PC-9 (cell line): ENCODE results near the gene CECR2. TPM values are rescaled to one million over a fixed set of nuclear protein-coding genes. Genes with fewer than 3 reads are reported as not detected.

Experiments used
- BruUV-seq: library from RNA; stranded (reverse); fragments of 400-500 nt; replicated peaks from 2 replicates; lab custom pipeline; 2021; lab: Mats Ljungman, UMichigan
- CTCF ChIA-PET: fragments of 300-600 bp; sonication (Branson Sonifier 250); formaldehyde crosslinking; loops from one replicate; lab custom pipeline; 2022; ENCODE audit warnings: antibody characterized with exemption; lab: Charles Lee
- POLR2A ChIA-PET: fragments of 300-600 bp; sonication (Branson Sonifier 250); formaldehyde crosslinking; loops from one replicate; lab custom pipeline; 2022; ENCODE audit warnings: antibody characterized with exemption; ENCODE audit not compliant: unreplicated experiment; lab: Charles Lee
- DNase-seq, 2 experiments: peaks; one replicate each; pipeline versions ENCODE4 v3.0.0 to v3.0.0-alpha.2; 2015 to 2022; ENCODE audit warnings: mixed read lengths in 1 of 2
- H2AFZ ChIP-seq: fragments of 200-600 bp; sonication (generic); 2 replicates; pipeline ENCODE4 v1.8.1; 2017; ENCODE audit warnings: antibody characterized with exemption
- H3F3A ChIP-seq: fragments of 200-600 bp; sonication (generic); 2 replicates; pipeline ENCODE4 v1.8.1; 2017; ENCODE audit warnings: antibody characterized with exemption, mild to moderate bottlenecking, low read depth; ENCODE audit not compliant: insufficient read depth
- H3K27ac ChIP-seq: fragments of 200-600 bp; sonication (generic); 2 replicates; pipeline ENCODE4 v1.6.1; 2016; ENCODE audit warnings: mixed run types
- H3K27me3 ChIP-seq: fragments of 200-600 bp; sonication (generic); 2 replicates; pipeline ENCODE4 v1.6.1; 2016; ENCODE audit warnings: low read depth, mixed run types; ENCODE audit not compliant: insufficient read depth
- H3K36me3 ChIP-seq: fragments of 200-600 bp; sonication (generic); 2 replicates; pipeline ENCODE4 v1.6.1; 2016; ENCODE audit warnings: low read depth, mixed run types
- H3K4me1 ChIP-seq: fragments of 200-600 bp; sonication (generic); replicated peaks from 2 replicates; pipeline ENCODE4 v1.6.1; 2016; ENCODE audit warnings: mixed run types; ENCODE audit not compliant: insufficient read depth
- H3K4me2 ChIP-seq: fragments of 200-600 bp; sonication (generic); 2 replicates; pipeline ENCODE4 v1.6.1; 2017; ENCODE audit warnings: mixed run types
- H3K4me3 ChIP-seq: fragments of 200-600 bp; sonication (generic); 2 replicates; pipeline ENCODE4 v1.6.1; 2016; ENCODE audit warnings: mixed run types
- H3K79me2 ChIP-seq: fragments of 200-600 bp; sonication (generic); 2 replicates; pipeline ENCODE4 v1.6.1; 2017; ENCODE audit warnings: low read depth, mixed run types
- H3K9me2 ChIP-seq: fragments of 200-600 bp; sonication (generic); 2 replicates; pipeline ENCODE4 v1.8.1; 2017; ENCODE audit warnings: mild to moderate bottlenecking; ENCODE audit not compliant: insufficient read depth
- H3K9me3 ChIP-seq: fragments of 200-600 bp; sonication (generic); 2 replicates; pipeline ENCODE4 v1.8.1; 2016; ENCODE audit warnings: low read depth; ENCODE audit not compliant: insufficient read depth
- H4K20me1 ChIP-seq: fragments of 200-600 bp; sonication (generic); 2 replicates; pipeline ENCODE4 v1.8.1; 2017; ENCODE audit not compliant: insufficient read depth
- CTCF ChIP-seq: fragments of 200-600 bp; sonication (generic); conservative IDR thresholded peaks from 2 replicates; pipeline ENCODE4 v1.6.1; 2017; ENCODE audit warnings: mixed run types, antibody characterized with exemption, mild to moderate bottlenecking, moderate library complexity
- EZH2 ChIP-seq: fragments of 200-600 bp; sonication (generic); IDR thresholded peaks from 2 replicates; pipeline ENCODE4 v1.8.0; 2017; ENCODE audit warnings: antibody characterized with exemption, low read depth
- intact Hi-C: fragments of 100-400 bp; cut with micrococcal nuclease; formaldehyde crosslinking; loops from one replicate; pipeline ENCODE4 v1.10.0; 2022; ENCODE audit not compliant: unreplicated experiment
- total RNA-seq: library from RNA; stranded (reverse); gene quantifications from 2 replicates; pipeline ENCODE4 v1.2.3, GENCODE V29; 2021

The CECR2 gene
- total RNA-seq, 1 experiment from 2014 or later: not detected

GRCh38 chr22:17491090-17491640, 121.9 kb downstream of the CECR2 start:
- no peak overlapping the region for H3K4me2 ChIP-seq
- ChIA-PET CTCF (no interaction called here), POLR2A (no interaction called here)
- TF ChIP-seq EZH2 (no peak), CTCF (no peak)
- peaks cover 63% of the 10 kb centered on the region for H3K27me3 ChIP-seq
- H3K9me3 ChIP-seq: no peaks in the 10 kb centered on the region
- H3K4me1 ChIP-seq: no peaks in the 10 kb centered on the region
- H3K9me2 ChIP-seq: no peaks in the 10 kb centered on the region
- H2AFZ ChIP-seq: no peak overlapping the region
- no peaks in the 10 kb centered on the region for H4K20me1 ChIP-seq
- no peak for DNase-seq
- no peaks in the 10 kb centered on the region for H3F3A ChIP-seq
- no peaks in the 10 kb centered on the region for H3K79me2 ChIP-seq
- H3K4me3 ChIP-seq: no peak overlapping the region
- no peak overlapping the region for H3K27ac ChIP-seq
- H3K36me3 ChIP-seq: no peaks in the 10 kb centered on the region
- no TSS peak for BruUV-seq
- intact Hi-C loops: no loop called here

GRCh38 chr22:17492247-17492646, 123.0 kb downstream of the CECR2 start:
- Histone ChIP-seq H2AFZ (no peak overlapping the region), H3K27me3 (peaks cover 62% of the 10 kb centered on the region), H3F3A (no peaks in the 10 kb centered on the region), H4K20me1 (no peaks in the 10 kb centered on the region), H3K9me2 (no peaks in the 10 kb centered on the region), H3K4me2 (no peak overlapping the region), H3K4me3 (no peak overlapping the region), H3K79me2 (no peaks in the 10 kb centered on the region), H3K4me1 (no peaks in the 10 kb centered on the region), H3K36me3 (no peaks in the 10 kb centered on the region), H3K9me3 (no peaks in the 10 kb centered on the region), H3K27ac (no peak overlapping the region)
- TF ChIP-seq EZH2 (no peak), CTCF (no peak)
- ChIA-PET POLR2A (no interaction called here), CTCF (no interaction called here)
- no TSS peak for BruUV-seq
- DNase-seq: no peak
- intact Hi-C loops: no loop called here

- Histone ChIP-seq H3K27me3 (peaks cover 58% of the 10 kb centered on the region), H3K36me3 (no peaks in the 10 kb centered on the region), H3K4me2 (no peak overlapping the region), H3K27ac (no peak overlapping the region), H3K9me2 (no peaks in the 10 kb centered on the region), H3K4me3 (no peak overlapping the region), H3K79me2 (no peaks in the 10 kb centered on the region), H3K9me3 (no peaks in the 10 kb centered on the region), H3F3A (no peaks in the 10 kb centered on the region), H2AFZ (no peak overlapping the region), H4K20me1 (no peaks in the 10 kb centered on the region), H3K4me1 (no peaks in the 10 kb centered on the region)
- POLR2A ChIA-PET: no interaction called here
- no peak for DNase-seq
- no TSS peak for BruUV-seq
- CTCF ChIA-PET: no interaction called here
- TF ChIP-seq CTCF (no peak), EZH2 (no peak)
- intact Hi-C loops: no loop called here
These were observed 124.2 kb downstream of the CECR2 start for GRCh38 chr22:17493419-17493981.
